Activated CD4-positive, alpha-beta memory T cell treated with anti-CD3 and anti-CD28 coated beads for 36 hours (primary cell): Measurements from ENCODE around the gene ACVR1B. TPM values are rescaled to one million over a fixed set of nuclear protein-coding genes. Genes with fewer than 3 reads are reported as not detected.
"Not testable (repeated sequence)": the region's sequence is repeated elsewhere in the genome, so short reads cannot be mapped to it uniquely, and the experiment has no call there.

Experiments used
- CTCF ChIA-PET: fragments of 350-600 bp; sonication (Branson Sonifier 250); formaldehyde crosslinking; loops from one replicate; lab custom pipeline; 2021; ENCODE audit warnings: antibody characterized with exemption, inconsistent platforms; lab: Charles Lee
- POLR2A ChIA-PET: fragments of 350-600 bp; sonication (Branson Sonifier 250); formaldehyde crosslinking; loops from one replicate; lab custom pipeline; 2021; ENCODE audit warnings: antibody characterized with exemption; lab: Charles Lee
- DNase-seq: peaks from one replicate; pipeline ENCODE4 v3.0.0-alpha.2; 2020
- H3K27ac Mint-ChIP-seq: one replicate; pipeline ENCODE4 v1.8.0; 2021; ENCODE audit warnings: mixed read lengths
- H3K27me3 Mint-ChIP-seq: one replicate; pipeline ENCODE4 v1.8.0; 2021; ENCODE audit warnings: mixed read lengths
- H3K36me3 Mint-ChIP-seq: one replicate; pipeline ENCODE4 v1.8.0; 2021; ENCODE audit warnings: mixed read lengths
- H3K4me1 Mint-ChIP-seq: one replicate; pipeline ENCODE4 v1.8.0; 2021; ENCODE audit warnings: low read depth, mixed read lengths
- H3K4me3 Mint-ChIP-seq: one replicate; pipeline ENCODE4 v1.8.0; 2021; ENCODE audit warnings: mild to moderate bottlenecking, mixed read lengths
- H3K9me3 Mint-ChIP-seq: one replicate; pipeline ENCODE4 v1.8.0; 2021; ENCODE audit warnings: mixed read lengths
- intact Hi-C: fragments of 100-400 bp; cut with micrococcal nuclease; formaldehyde crosslinking; loops from one replicate; pipeline ENCODE4 v1.15.1; 2023
- total RNA-seq, 2 experiments: library from RNA; stranded (reverse); gene quantifications; one replicate each; pipeline ENCODE4 v1.2.3, GENCODE V29; 2021

Gene ACVR1B
- total RNA-seq, 2 experiments from 2014 or later = 8.0 to 8.3 TPM

DNA sequence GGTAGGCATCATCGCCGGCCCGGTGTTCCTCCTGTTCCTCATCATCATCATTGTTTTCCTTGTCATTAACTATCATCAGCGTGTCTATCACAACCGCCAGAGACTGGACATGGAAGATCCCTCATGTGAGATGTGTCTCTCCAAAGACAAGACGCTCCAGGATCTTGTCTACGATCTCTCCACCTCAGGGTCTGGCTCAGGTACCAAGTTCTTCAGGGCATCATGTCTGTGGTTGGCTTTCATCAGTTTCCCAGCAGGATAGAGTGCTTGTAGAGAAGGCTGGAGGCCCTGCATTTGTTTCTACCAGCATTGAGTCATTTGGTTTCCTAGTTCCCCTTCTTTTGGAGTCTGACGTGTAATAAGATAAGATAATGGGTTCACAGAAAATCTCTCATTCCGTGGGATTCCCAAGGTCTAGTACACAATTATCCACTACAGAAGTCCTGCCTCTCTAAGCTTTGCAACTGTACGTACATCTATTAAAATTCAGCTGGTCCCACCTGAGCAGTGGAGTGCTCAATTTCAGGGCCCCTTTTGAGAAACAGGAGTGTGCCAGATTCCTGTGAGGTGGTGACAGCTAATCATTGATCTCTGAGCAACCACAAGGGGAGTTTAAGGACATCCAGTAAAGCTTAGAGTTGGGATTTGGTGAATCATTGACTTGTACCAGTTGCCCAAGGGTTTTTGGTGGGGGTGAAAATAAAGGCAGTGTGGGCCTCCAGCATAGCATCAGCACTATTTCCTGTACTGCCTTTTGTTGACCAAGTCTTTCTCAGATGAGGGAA lies 25.1 kb downstream of the ACVR1B start:
- Mint-ChIP-seq H3K36me3 (peaks cover 26% of the 10 kb centered on the region), H3K4me3 (no peak overlapping the region), H3K27me3 (peaks cover 3% of the 10 kb centered on the region), H3K4me1 (peaks cover 70% of the 10 kb centered on the region), H3K9me3 (no peaks in the 10 kb centered on the region), H3K27ac (no peak overlapping the region)
- no peak for DNase-seq
- POLR2A ChIA-PET = no interaction called here
- CTCF ChIA-PET = interaction anchor here (1.1 to 4.7 kb wide), 6 partner anchors 18 to 102 kb away, joined by 3 to 33 read pairs (median 8); no protein-coding TSS in a partner anchor
- intact Hi-C loops = loop anchor here (10.0 kb wide), 1 partner anchor 582 kb away; the partner anchor contains the start of gene GALNT6

DNA sequence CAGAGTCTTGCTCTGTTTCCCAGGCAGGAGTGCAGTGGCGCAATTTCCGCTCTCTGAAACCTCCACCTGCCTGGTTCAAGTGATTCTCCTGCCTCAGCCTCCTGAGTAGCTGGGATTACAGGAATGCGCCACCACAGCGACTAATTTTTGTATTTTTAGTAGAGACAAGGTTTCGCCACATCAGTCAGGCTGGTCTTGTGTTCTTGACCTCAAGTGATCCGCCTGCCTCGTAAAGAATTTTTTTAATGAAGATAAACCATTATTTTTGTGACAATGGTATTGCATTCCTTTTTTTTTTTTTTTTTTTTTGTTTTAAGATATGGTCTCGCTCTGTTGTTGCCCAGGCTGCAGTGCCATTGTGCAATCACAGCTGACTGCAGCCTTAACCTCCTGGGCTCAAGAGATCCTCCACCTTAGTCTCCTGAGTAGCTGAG lies 25.8 kb downstream of the ACVR1B start:
- ChIA-PET CTCF (interaction anchor here (1.1 to 4.7 kb wide), 8 partner anchors 18 to 103 kb away, joined by 3 to 33 read pairs (median 6); no protein-coding TSS in a partner anchor), POLR2A (no interaction called here)
- peaks cover 3% of the 10 kb centered on the region for H3K27me3 Mint-ChIP-seq
- intact Hi-C loops = loop anchor here (10.0 kb wide), 1 partner anchor 583 kb away; the partner anchor contains the start of gene GALNT6
- H3K27ac Mint-ChIP-seq = no peak overlapping the region
- no peak overlapping the region for H3K4me3 Mint-ChIP-seq
- H3K9me3 Mint-ChIP-seq = no peaks in the 10 kb centered on the region
- DNase-seq = no peak
- peaks cover 30% of the 10 kb centered on the region for H3K36me3 Mint-ChIP-seq
- peaks cover 63% of the 10 kb centered on the region for H3K4me1 Mint-ChIP-seq

GRCh38 chr12:51979306-51979705 lies 27.8 kb downstream of the ACVR1B start:
- CTCF ChIA-PET = interaction anchor here (2.0 kb wide), 1 partner anchor 41 kb away, joined by 6 read pairs; no protein-coding TSS in a partner anchor
- DNase-seq, H3K27me3 Mint-ChIP-seq, H3K27ac Mint-ChIP-seq, H3K9me3 Mint-ChIP-seq, H3K4me3 Mint-ChIP-seq, POLR2A ChIA-PET: not testable (repeated sequence)
- intact Hi-C loops = loop anchor here (10.0 kb wide), 1 partner anchor 585 kb away; the partner anchor contains the start of gene GALNT6
- H3K4me1 Mint-ChIP-seq = peaks cover 43% of the 10 kb centered on the region
- peaks cover 34% of the 10 kb centered on the region for H3K36me3 Mint-ChIP-seq

GRCh38 chr12:51980051-51980808 lies 28.7 kb downstream of the ACVR1B start:
- POLR2A ChIA-PET = interaction anchor here (1.0 kb wide), 1 partner anchor 9 kb away, joined by 3 read pairs; no protein-coding TSS in a partner anchor

GRCh38 chr12:51980809-51981127 lies 29.3 kb downstream of the ACVR1B start:
- POLR2A ChIA-PET = interaction anchor here (1.0 kb wide), 1 partner anchor 10 kb away, joined by 3 read pairs; no protein-coding TSS in a partner anchor
- CTCF ChIA-PET = interaction anchor here (0.6 to 2.2 kb wide), 23 partner anchors 10 to 885 kb away, joined by 3 to 32 read pairs (median 4); partner anchors contain the start of genes ACVRL1 and ANKRD33
- Mint-ChIP-seq H3K36me3 (peaks cover 37% of the 10 kb centered on the region), H3K9me3 (no peaks in the 10 kb centered on the region), H3K4me3 (no peak overlapping the region), H3K27me3 (no peaks in the 10 kb centered on the region), H3K27ac (peak overlapping the region; percentile 57), H3K4me1 (peaks cover 29% of the 10 kb centered on the region)
- no peak for DNase-seq
- intact Hi-C loops = loop anchor here (1.0 kb wide), 1 partner anchor 54 kb away; no protein-coding TSS in a partner anchor

More at GRCh38 chr12:51980051-51980808, 28.7 kb downstream of the ACVR1B start:
- CTCF ChIA-PET = interaction anchor here (0.6 to 2.2 kb wide), 22 partner anchors 9 to 136 kb away, joined by 3 to 32 read pairs (median 4); partner anchors contain the start of genes ACVRL1 and ANKRD33
- Mint-ChIP-seq H3K4me1 (peaks cover 34% of the 10 kb centered on the region), H3K27me3 (no peaks in the 10 kb centered on the region), H3K4me3 (no peak overlapping the region), H3K27ac (peak overlapping the region; percentile 57), H3K9me3 (no peaks in the 10 kb centered on the region), H3K36me3 (peaks cover 36% of the 10 kb centered on the region)
- peak; percentile 79 for DNase-seq
- intact Hi-C loops = loop anchor here (1.0 kb wide), 1 partner anchor 54 kb away; no protein-coding TSS in a partner anchor

GRCh38 chr12:51984657-51985056 lies 33.2 kb downstream of the ACVR1B start:
- Mint-ChIP-seq H3K9me3 (no peaks in the 10 kb centered on the region), H3K27me3 (no peaks in the 10 kb centered on the region), H3K36me3 (peaks cover 20% of the 10 kb centered on the region), H3K4me1 (peaks cover 13% of the 10 kb centered on the region), H3K27ac (no peak overlapping the region), H3K4me3 (no peak overlapping the region)
- intact Hi-C loops = no loop called here
- POLR2A ChIA-PET = no interaction called here
- DNase-seq = no peak
- CTCF ChIA-PET = interaction anchor here (1.3 to 2.8 kb wide), 8 partner anchors 9 to 109 kb away, joined by 4 to 13 read pairs (median 7); partner anchors contain the start of gene ATG101

- H3K4me1 Mint-ChIP-seq = peaks cover 6% of the 10 kb centered on the region
- H3K36me3 Mint-ChIP-seq = peaks cover 20% of the 10 kb centered on the region
- no peak overlapping the region for H3K4me3 Mint-ChIP-seq
- intact Hi-C loops = no loop called here
- CTCF ChIA-PET = interaction anchor here (1.5 to 2.8 kb wide), 6 partner anchors 14 to 85 kb away, joined by 4 to 13 read pairs (median 7); partner anchors contain the start of gene ATG101
- H3K27ac Mint-ChIP-seq = no peak overlapping the region
- POLR2A ChIA-PET = interaction anchor here (0.8 kb wide), 1 partner anchor 37 kb away, joined by 3 read pairs; no protein-coding TSS in a partner anchor
- no peaks in the 10 kb centered on the region for H3K27me3 Mint-ChIP-seq
- no peak for DNase-seq
- H3K9me3 Mint-ChIP-seq = no peaks in the 10 kb centered on the region
Observed at GRCh38 chr12:51985154-51985835, 33.8 kb downstream of the ACVR1B start.

DNA sequence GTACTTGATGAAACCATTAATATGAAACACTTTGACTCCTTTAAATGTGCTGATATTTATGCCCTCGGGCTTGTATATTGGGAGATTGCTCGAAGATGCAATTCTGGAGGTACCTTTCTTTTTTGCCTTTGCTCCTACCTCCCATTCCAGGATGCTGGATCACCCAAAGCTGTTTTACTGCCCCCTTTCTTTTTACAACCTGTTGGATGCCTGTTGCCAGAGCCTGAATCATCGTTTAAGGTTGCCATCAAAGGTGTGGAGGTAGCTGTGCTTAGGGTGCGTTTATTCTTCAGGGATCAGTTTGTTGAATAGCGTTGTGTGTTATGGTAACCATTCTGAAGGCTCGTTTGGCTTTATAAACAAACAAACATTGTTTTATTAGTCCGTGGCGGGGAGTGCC lies 35.3 kb downstream of the ACVR1B start:
- intact Hi-C loops = no loop called here
- no peaks in the 10 kb centered on the region for H3K27me3 Mint-ChIP-seq
- no peaks in the 10 kb centered on the region for H3K4me1 Mint-ChIP-seq
- no peak overlapping the region for H3K4me3 Mint-ChIP-seq
- no peak for DNase-seq
- CTCF ChIA-PET = interaction anchor here (14.4 kb wide), 1 partner anchor 37 kb away, joined by 399 read pairs; no protein-coding TSS in a partner anchor
- peaks cover 16% of the 10 kb centered on the region for H3K36me3 Mint-ChIP-seq
- H3K9me3 Mint-ChIP-seq = no peaks in the 10 kb centered on the region
- H3K27ac Mint-ChIP-seq = no peak overlapping the region
- POLR2A ChIA-PET = no interaction called here

DNA sequence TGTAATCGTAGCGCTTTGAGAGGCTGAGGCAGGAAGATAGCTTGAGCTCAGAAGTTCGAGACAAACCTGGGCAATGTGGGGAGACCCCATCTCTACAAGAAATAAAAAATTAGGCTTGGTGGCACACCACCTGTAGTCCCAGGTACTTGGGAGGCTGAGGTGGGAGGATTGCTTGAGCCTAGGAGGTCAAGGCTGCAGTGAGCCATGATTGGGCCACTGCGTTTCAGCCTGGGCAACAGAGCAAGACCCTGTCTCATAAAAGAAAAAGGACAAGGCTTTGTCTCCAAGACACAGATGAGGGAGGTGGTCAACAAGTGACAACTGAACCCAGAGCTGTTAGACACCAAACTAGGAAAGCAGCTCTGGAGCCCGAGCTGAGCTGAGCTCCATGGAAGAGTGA lies 40.7 kb downstream of the ACVR1B start:
- H3K4me1 Mint-ChIP-seq = peaks cover 5% of the 10 kb centered on the region
- ChIA-PET CTCF (interaction anchor here (0.7 to 14.4 kb wide), 16 partner anchors 11 to 132 kb away, joined by 3 to 399 read pairs (median 6); partner anchors contain the start of genes NR4A1 and TAMALIN), POLR2A (no interaction called here)
- no peak for DNase-seq
- H3K36me3 Mint-ChIP-seq = peaks cover 2% of the 10 kb centered on the region
- intact Hi-C loops = no loop called here
- no peak overlapping the region for H3K27ac Mint-ChIP-seq
- H3K4me3 Mint-ChIP-seq = no peak overlapping the region
- H3K27me3 Mint-ChIP-seq = no peaks in the 10 kb centered on the region
- H3K9me3 Mint-ChIP-seq = no peaks in the 10 kb centered on the region

- CTCF ChIA-PET = interaction anchor here (0.8 to 14.4 kb wide), 6 partner anchors 10 to 127 kb away, joined by 3 to 399 read pairs (median 12); partner anchors contain the start of gene TAMALIN
- POLR2A ChIA-PET = no interaction called here
- Mint-ChIP-seq H3K36me3 (peaks cover 2% of the 10 kb centered on the region), H3K27me3 (no peaks in the 10 kb centered on the region), H3K27ac (no peak overlapping the region), H3K9me3 (no peaks in the 10 kb centered on the region), H3K4me3 (no peak overlapping the region), H3K4me1 (peaks cover 7% of the 10 kb centered on the region)
- no peak for DNase-seq
- intact Hi-C loops = no loop called here
Observed at GRCh38 chr12:51994539-51994820, 43.0 kb downstream of the ACVR1B start.

DNA sequence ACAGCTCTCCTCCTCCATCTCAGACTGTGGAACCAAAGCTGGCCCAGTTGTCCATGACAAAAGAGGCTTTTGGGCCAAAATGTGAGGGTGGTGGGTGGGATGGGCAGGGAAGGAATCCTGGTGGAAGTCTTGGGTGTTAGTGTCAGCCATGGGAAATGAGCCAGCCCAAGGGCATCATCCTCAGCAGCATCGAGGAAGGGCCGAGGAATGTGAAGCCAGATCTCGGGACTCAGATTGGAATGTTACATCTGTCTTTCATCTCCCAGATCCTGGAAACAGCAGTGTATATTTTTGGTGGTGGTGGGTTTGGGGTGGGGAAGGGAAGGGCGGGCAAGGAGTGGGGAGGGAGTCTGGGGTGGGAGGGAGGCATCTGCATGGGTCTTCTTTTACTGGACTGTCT lies 43.5 kb downstream of the ACVR1B start:
- Mint-ChIP-seq H3K27ac (no peak overlapping the region), H3K36me3 (peaks cover 2% of the 10 kb centered on the region), H3K27me3 (no peaks in the 10 kb centered on the region), H3K4me1 (peaks cover 7% of the 10 kb centered on the region), H3K4me3 (no peak overlapping the region), H3K9me3 (no peaks in the 10 kb centered on the region)
- ChIA-PET POLR2A (no interaction called here), CTCF (interaction anchor here (0.8 to 14.4 kb wide), 4 partner anchors 11 to 125 kb away, joined by 3 to 399 read pairs (median 12); no protein-coding TSS in a partner anchor)
- intact Hi-C loops = no loop called here
- no peak for DNase-seq
